ENCODE data around the gene PPP2R5D. TPM values are rescaled to one million over a fixed set of nuclear protein-coding genes. Genes with fewer than 3 reads are reported as not detected.

Gene PPP2R5D
- total RNA-seq, 3 donors from 2014 or later (not counting 1 experiment from before 2014, with no cell fraction given), result 30.5 to 49.1 (median 40.1) TPM

DNA sequence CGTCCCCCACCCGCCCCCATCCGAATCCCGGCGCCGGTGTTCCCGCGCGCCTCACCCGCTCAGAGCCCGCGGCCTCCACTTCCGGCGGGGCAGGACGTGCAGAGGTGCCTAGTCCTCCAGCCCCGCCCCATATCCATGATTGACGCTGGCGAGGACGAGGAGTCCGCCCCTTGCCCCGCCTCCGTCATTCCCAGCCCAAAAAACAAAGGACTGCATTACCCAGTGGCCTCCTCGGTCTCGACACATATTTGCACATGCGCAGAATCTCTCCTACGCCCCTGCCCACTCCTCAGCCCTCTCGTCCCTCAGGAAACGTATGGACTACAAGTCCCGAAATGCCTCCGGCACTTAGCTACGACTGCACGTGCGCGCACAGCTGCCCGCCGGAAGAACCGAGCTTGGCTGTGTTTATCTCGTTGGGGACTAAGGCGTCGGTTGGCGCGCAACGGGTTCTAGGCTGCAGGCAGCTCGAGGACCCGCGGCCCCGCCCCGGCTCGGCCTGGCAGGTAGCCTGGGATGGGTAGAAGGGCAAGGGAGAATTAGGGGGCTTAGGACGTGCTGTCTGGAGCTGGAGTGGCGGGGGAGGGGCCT, 29.6 kb downstream of the PPP2R5D start, which contains the start of the genes KLHDC3 and MEA1:
KLHDC3 (plus strand) TSS at position 407 of the 591 bp plus-strand sequence. CDS start 2,944 bp downstream, outside the sequence.
MEA1 (minus strand) TSS at position 104 of the 591 bp plus-strand sequence. CDS start 133 bp downstream, outside the sequence.
- no peaks in the 10 kb centered on the region for H3K27me3 Mint-ChIP-seq (ENCODE audit: low read depth in 2 of 2)
- H3K36me3 ChIP-seq (ENCODE audit: control insufficient read depth, insufficient read depth, low read length), result peaks cover 44% of the 10 kb centered on the region
- H3K36me3 Mint-ChIP-seq, result peaks cover 3% of the 10 kb centered on the region
- H3K27ac ChIP-seq (ENCODE audit: low read length), result peak within 1 kb of the TSS; percentile 56
- peaks cover 40% of the 10 kb centered on the region for H3K4me1 ChIP-seq (ENCODE audit: control insufficient read depth, insufficient read depth, low read length)
- peak within 1 kb of the TSS; percentile 78 for H3K4me3 ChIP-seq (ENCODE audit: low read length)
- under 1% methylated on average over 51 of the region's 51 CpGs for whole genome bisulfite sequencing (ENCODE audit: insufficient coverage)
- H3K4me1 Mint-ChIP-seq, result peaks cover 38 to 59% of the 10 kb centered on the region in 2 donors
- peak; percentile 86 to 99 for DNase-seq
- no peaks in the 10 kb centered on the region for H3K9me3 Mint-ChIP-seq
- no peaks in the 10 kb centered on the region for H3K27me3 ChIP-seq (ENCODE audit: control insufficient read depth, insufficient read depth, low read length)
- no peak for TF ChIP-seq CTCF (IDR thresholded peaks at IDR 0.05)
- ATAC-seq, result peak; percentile 90 to 97 (median 90)
- H3K4me3 Mint-ChIP-seq, result peak within 1 kb of the TSS; percentile 97
- H3K9me3 ChIP-seq (ENCODE audit: control insufficient read depth, insufficient read depth, low read length), result no peaks in the 10 kb centered on the region
- H3K27ac Mint-ChIP-seq, result peak within 1 kb of the TSS; percentile 87 to 93
- intact Hi-C loops (cut with micrococcal nuclease), result loop anchor here (1.0 kb wide), 3 partner anchors 30 to 85 kb away; partner anchors contain the start of genes CNPY3, KLC4, MRPL2 and PPP2R5D

- Histone ChIP-seq H3K36me3 (ENCODE audit: control insufficient read depth, insufficient read depth, low read length) (peaks cover 41% of the 10 kb centered on the region), H3K27ac (ENCODE audit: low read length) (peak overlapping the region; percentile 56), H3K4me3 (ENCODE audit: low read length) (peak overlapping the region; percentile 78), H3K4me1 (ENCODE audit: control insufficient read depth, insufficient read depth, low read length) (peaks cover 40% of the 10 kb centered on the region), H3K27me3 (ENCODE audit: control insufficient read depth, insufficient read depth, low read length) (no peaks in the 10 kb centered on the region), H3K9me3 (ENCODE audit: control insufficient read depth, insufficient read depth, low read length) (no peaks in the 10 kb centered on the region)
- H3K27ac Mint-ChIP-seq, result peak overlapping the region; percentile 87 to 93
- TF ChIP-seq CTCF (IDR thresholded peaks at IDR 0.05), result no peak
- no peaks in the 10 kb centered on the region for H3K9me3 Mint-ChIP-seq
- peaks cover 38 to 63% of the 10 kb centered on the region in 2 donors for H3K4me1 Mint-ChIP-seq
- intact Hi-C loops (cut with micrococcal nuclease), result loop anchor here (1.0 kb wide), 3 partner anchors 30 to 85 kb away; partner anchors contain the start of genes CNPY3, KLC4, MRPL2 and PPP2R5D
- H3K36me3 Mint-ChIP-seq, result peaks cover 7% of the 10 kb centered on the region
- WGBS (ENCODE audit: insufficient coverage), result 1% methylated on average over 7 of the region's 7 CpGs
- H3K27me3 Mint-ChIP-seq (ENCODE audit: low read depth in 2 of 2), result no peaks in the 10 kb centered on the region
- peak overlapping the region; percentile 97 for H3K4me3 Mint-ChIP-seq
- ATAC-seq (no peak), DNase-seq (no peak)
These were observed 30.1 kb downstream of the PPP2R5D start for GRCh38 chr6:43014434-43014909.

DNA sequence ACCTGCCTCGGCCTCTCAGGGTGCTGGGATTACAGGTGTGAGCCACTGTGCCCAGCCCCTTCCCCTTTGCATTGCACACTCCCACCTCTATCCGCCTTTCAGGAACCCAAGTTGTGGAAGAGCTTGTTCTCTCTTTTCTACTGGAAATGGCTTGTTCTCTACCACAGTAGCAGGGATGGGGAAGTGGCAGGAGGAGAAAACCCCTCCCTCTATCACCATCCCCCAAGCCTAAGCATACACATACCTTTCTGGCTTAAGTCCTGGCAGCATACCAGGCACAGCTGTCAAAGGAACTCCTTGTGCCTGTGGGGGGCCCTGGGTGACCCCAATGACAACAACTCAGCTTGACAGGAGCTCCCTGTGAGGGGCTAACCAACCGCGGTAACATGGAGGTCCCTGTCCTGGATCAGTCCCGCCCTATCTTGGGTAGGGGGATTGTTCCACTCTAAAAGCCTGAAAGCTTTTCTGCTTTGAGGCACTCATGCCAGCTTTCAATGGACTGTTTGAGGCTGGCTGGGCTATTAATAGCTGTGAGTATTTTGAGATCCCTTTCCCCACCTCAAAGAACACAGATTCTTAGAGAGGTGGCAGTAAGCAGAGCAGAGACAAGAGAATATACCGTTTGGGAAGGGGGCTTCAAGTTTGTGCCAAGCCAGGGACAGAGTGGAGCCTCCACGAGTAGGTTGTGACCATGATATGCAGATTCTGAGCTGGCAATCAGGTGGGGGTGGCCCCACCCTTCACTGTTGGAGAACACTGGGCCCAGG, 32.0 kb downstream of the PPP2R5D start:
- Histone ChIP-seq H3K4me3 (ENCODE audit: low read length) (no peak overlapping the region), H3K27ac (ENCODE audit: low read length) (no peak overlapping the region), H3K4me1 (ENCODE audit: control insufficient read depth, insufficient read depth, low read length) (peaks cover 50% of the 10 kb centered on the region), H3K9me3 (ENCODE audit: control insufficient read depth, insufficient read depth, low read length) (no peaks in the 10 kb centered on the region), H3K27me3 (ENCODE audit: control insufficient read depth, insufficient read depth, low read length) (no peaks in the 10 kb centered on the region), H3K36me3 (ENCODE audit: control insufficient read depth, insufficient read depth, low read length) (peaks cover 25% of the 10 kb centered on the region)
- H3K4me1 Mint-ChIP-seq, result peaks cover 38 to 62% of the 10 kb centered on the region in 2 donors
- H3K4me3 Mint-ChIP-seq, result peak overlapping the region; percentile 65
- H3K27me3 Mint-ChIP-seq (ENCODE audit: low read depth in 2 of 2), result no peaks in the 10 kb centered on the region
- H3K9me3 Mint-ChIP-seq, result no peaks in the 10 kb centered on the region
- intact Hi-C loops (cut with micrococcal nuclease), result no loop called here
- no peak for DNase-seq
- WGBS (ENCODE audit: insufficient coverage), result 86% methylated on average over 6 of the region's 7 CpGs
- ATAC-seq, result no peak
- TF ChIP-seq CTCF (IDR thresholded peaks at IDR 0.05), result no peak
- H3K36me3 Mint-ChIP-seq, result peaks cover 7% of the 10 kb centered on the region
- peak overlapping the region; percentile 38 to 40 for H3K27ac Mint-ChIP-seq
